Adrenal gland (tissue), 12 donors: ENCODE data around the gene STIM1. TPM values are rescaled to one million over a fixed set of nuclear protein-coding genes. Genes with fewer than 3 reads are reported as not detected.
"Not testable (repeated sequence)": the region's sequence is repeated elsewhere in the genome, so short reads cannot be mapped to it uniquely, and the experiment has no call there.

Experiments
- DNase-seq, 7 donors: peaks; one replicate each; pipeline ENCODE4 v3.0.0-alpha.2; 2019 to 2020
- H3K27ac ChIP-seq, 5 donors: fragments of 200-600 bp; sonication (generic) in 4 of 5; 1 replicate in 3 of 5; 2 replicates in 2 of 5; pipeline versions ENCODE4 v1.5.1 to v1.8.0; 2016 to 2020; ENCODE audit warnings: mild to moderate bottlenecking in 1 of 5
- H3K27me3 ChIP-seq: fragments of 200-600 bp; 2 replicates; pipeline ENCODE4 v1.8.0; 2021
- H3K36me3 ChIP-seq, 2 donors: fragments of 200-600 bp; replicated peaks in 1 of 2; 1 replicate in 1 of 2; 2 replicates in 1 of 2; pipeline versions ENCODE4 v1.5.1 to v1.8.0; 2018 to 2022
- H3K4me1 ChIP-seq, 2 donors: fragments of 200-600 bp; replicated peaks in 1 of 2; 1 replicate in 1 of 2; 2 replicates in 1 of 2; pipeline versions ENCODE4 v1.5.1 to v1.8.0; 2018 to 2021
- H3K4me3 ChIP-seq, 4 donors: fragments of 200-600 bp; sonication (generic) in 3 of 4; one replicate each; pipeline ENCODE4 v1.5.1; 2016 to 2018
- H3K9me3 ChIP-seq, 3 donors: fragments of 200-600 bp; sonication (generic) in 1 of 3; replicated peaks in 1 of 3; 1 replicate in 2 of 3; 2 replicates in 1 of 3; pipeline versions ENCODE4 v1.5.1 to v1.8.0; 2016 to 2021
- CTCF ChIP-seq, 6 experiments: fragments of 450-650 bp in 4 of 6; fragments of 200-600 bp in 2 of 6; sonication (generic) in 1 of 6; IDR thresholded peaks; 1 replicate in 5 of 6; 2 replicates in 1 of 6; pipeline versions ENCODE4 v1.5.1 to v1.8.0; 2016 to 2021; ENCODE audit warnings: antibody characterized with exemption in 6 of 6, mild to moderate bottlenecking in 2 of 6, moderate library complexity in 1 of 6
- POLR2A ChIP-seq, 2 donors: fragments of 450-650 bp; IDR thresholded peaks; one replicate each; pipeline ENCODE4 v1.6.1; 2017; ENCODE audit warnings: antibody characterized with exemption in 2 of 2, mild to moderate bottlenecking in 2 of 2, moderate library complexity in 1 of 2
- WGBS, 4 donors: extraction: QIAGEN DNeasy Blood & Tissue Kit in 2 of 4; methylation state at CpG; one replicate each; pipeline versions ENCODE4 v1.1.5 to v1.1.7; 2013 to 2017; 5-methylcytosine and 5-hydroxymethylcytosine counted together
- intact Hi-C, 2 donors: fragments of 100-400 bp; cut with DNase I; formaldehyde crosslinking; loops; one replicate each; pipeline versions ENCODE4 v1.14.1 to v1.15.0; 2022 to 2023
- polyA plus RNA-seq, 3 donors: library from polyadenylated mRNA; stranded (reverse); fragments of 200-250 nt in 2 of 3; fragments of 350-450 nt in 1 of 3; fragmentation: Illumina TruSeq in 1 of 3; extraction: RNeasy Lipid Tissue Mini Kit (QIAGEN cat#74804) in 1 of 3; gene quantifications; one replicate each; pipeline ENCODE4 v1.2.3, GENCODE V29; 2013 to 2014
- total RNA-seq, 9 donors: library from RNA; depleted of rRNA in 4 of 9; stranded (reverse); fragments of >200 nt in 4 of 9; fragments of 120-200 nt in 1 of 9; fragmentation: NEBNext Ultra II Directional in 1 of 9; extraction: Animal tissue kit (Norgen Biotek cat#: 25700) in 1 of 9; gene quantifications; one replicate each; pipeline versions ENCODE4 v1.1.0 to v1.2.4, GENCODE V29; 2013 to 2023
- donor health status: healthy with polysubstance abuse.
- donor health status: Bipolar disorder and iron deficiency.
- donor health status: DM: yes; HTN: yes; CAD: no.
- donor health status: DM: no; HTN: no; CAD: no.
- donor health status: DM: no; HTN: no; CAD: no.
- donor health status: DM: yes; HTN: yes; CAD: no.

STIM1 gene
- total and polyA plus RNA-seq, 12 donors, result 7.8 to 44.1 (median 32.5) TPM

- no peaks in the 10 kb centered on the region for H3K27me3 ChIP-seq
- no peak for DNase-seq
- H3K9me3 ChIP-seq, result no peaks in the 10 kb centered on the region
- peaks cover 0 to 6% of the 10 kb centered on the region in 2 donors for H3K4me1 ChIP-seq
- TF ChIP-seq CTCF (IDR thresholded peaks at IDR 0.05) (no peak), POLR2A (IDR thresholded peaks at IDR 0.05) (no peak)
- no peak overlapping the region for H3K4me3 ChIP-seq
- H3K27ac ChIP-seq, result no peak overlapping the region
- intact Hi-C loops, result no loop called here
- WGBS, 4 donors, result 52 to 65% (median 54%) methylated on average over 4 of the region's 4 CpGs
- no peaks in the 10 kb centered on the region for H3K36me3 ChIP-seq
Measured at GRCh38 chr11:3995949-3996554, 140.6 kb downstream of the STIM1 start.

- Histone ChIP-seq H3K36me3 (no peaks in the 10 kb centered on the region), H3K4me3 (no peak overlapping the region), H3K27ac (no peak overlapping the region), H3K9me3 (no peaks in the 10 kb centered on the region), H3K27me3 (no peaks in the 10 kb centered on the region), H3K4me1 (peaks cover 0 to 6% of the 10 kb centered on the region in 2 donors)
- no peak for TF ChIP-seq POLR2A (IDR thresholded peaks at IDR 0.05)
- no peak for TF ChIP-seq CTCF (IDR thresholded peaks at IDR 0.05)
- 92 to 100% (median 99%) methylated on average over 1 of the region's 1 CpG for WGBS, 4 donors
- DNase-seq, result no peak
- intact Hi-C loops, result no loop called here
Measured at GRCh38 chr11:3996651-3997050, 141.2 kb downstream of the STIM1 start.

- H3K27me3 ChIP-seq, H3K36me3 ChIP-seq, intact Hi-C loops, H3K9me3 ChIP-seq, H3K4me1 ChIP-seq, H3K27ac ChIP-seq, H3K4me3 ChIP-seq, DNase-seq: not testable (repeated sequence)
- WGBS, 4 donors, result 100% methylated on average over 1 of the region's 1 CpG
Measured at GRCh38 chr11:4004753-4005152, 149.3 kb downstream of the STIM1 start.

GRCh38 chr11:4006946-4007680 is 151.6 kb downstream of the STIM1 start:
- no peaks in the 10 kb centered on the region for H3K9me3 ChIP-seq
- H3K4me3 ChIP-seq, result no peak overlapping the region
- intact Hi-C loops, result no loop called here
- no peaks in the 10 kb centered on the region for H3K27me3 ChIP-seq
- no peak for DNase-seq
- no peaks in the 10 kb centered on the region for H3K36me3 ChIP-seq
- no peak overlapping the region for H3K27ac ChIP-seq
- WGBS, 4 donors, result 87 to 97% (median 96%) methylated on average over 3 of the region's 3 CpGs
- no peaks in the 10 kb centered on the region for H3K4me1 ChIP-seq
- TF ChIP-seq CTCF (IDR thresholded peaks at IDR 0.05), result no peak
- no peak for TF ChIP-seq POLR2A (IDR thresholded peaks at IDR 0.05)

GRCh38 chr11:4008116-4008515 is 152.7 kb downstream of the STIM1 start:
- H3K27ac ChIP-seq, result no peak overlapping the region
- no peaks in the 10 kb centered on the region for H3K4me1 ChIP-seq
- H3K4me3 ChIP-seq, result no peak overlapping the region
- no peaks in the 10 kb centered on the region for H3K9me3 ChIP-seq
- H3K27me3 ChIP-seq, result no peaks in the 10 kb centered on the region
- DNase-seq, result no peak
- TF ChIP-seq CTCF (IDR thresholded peaks at IDR 0.05) (no peak), POLR2A (IDR thresholded peaks at IDR 0.05) (no peak)
- no peaks in the 10 kb centered on the region for H3K36me3 ChIP-seq
- intact Hi-C loops, result no loop called here

GRCh38 chr11:4016602-4017001 is 161.1 kb downstream of the STIM1 start:
- H3K36me3 ChIP-seq, intact Hi-C loops, H3K27ac ChIP-seq, H3K9me3 ChIP-seq, H3K27me3 ChIP-seq, H3K4me3 ChIP-seq, H3K4me1 ChIP-seq, DNase-seq: not testable (repeated sequence)
- WGBS, 4 donors, result 91 to 98% (median 92%) methylated on average over 8 to 9 of the region's 9 CpGs
